Adipocyte (in vitro differentiated cells): Measurements from ENCODE around the gene CEMP1.
A peak's percentile ranks its signal among the peaks of the same experiment; 100 is the strongest.
"Not testable (repeated sequence)": the region's sequence is repeated elsewhere in the genome, so short reads cannot be mapped to it uniquely, and the experiment has no call there.

ENCODE experiments used
- DNase-seq: peaks from one replicate; pipeline ENCODE4 v3.0.0-alpha.2; 2015; ENCODE audit warnings: low read depth
- H3K27me3 ChIP-seq: replicated peaks from 2 replicates; pipeline ENCODE4 v1.7.0; 2013; ENCODE audit warnings: mild to moderate bottlenecking, low read length, moderate library complexity; ENCODE audit not compliant: control insufficient read depth, insufficient read depth
- H3K36me3 ChIP-seq: 2 replicates; pipeline ENCODE4 v1.7.0; 2013; ENCODE audit warnings: low read length, mild to moderate bottlenecking, moderate library complexity; ENCODE audit not compliant: control insufficient read depth, insufficient read depth, severe bottlenecking
- H3K4me1 ChIP-seq: 2 replicates; pipeline ENCODE4 v1.7.0; 2013; ENCODE audit warnings: mild to moderate bottlenecking, low read length, moderate library complexity; ENCODE audit not compliant: control insufficient read depth, insufficient read depth
- H3K4me3 ChIP-seq: 2 replicates; pipeline ENCODE4 v1.7.0; 2013; ENCODE audit warnings: mild to moderate bottlenecking, low read length, moderate library complexity
- H3K9ac ChIP-seq: 2 replicates; pipeline ENCODE4 v1.7.0; 2013; ENCODE audit warnings: mild to moderate bottlenecking, low read length, moderate library complexity
- H3K9me3 ChIP-seq: 2 replicates; pipeline ENCODE4 v1.7.0; 2013; ENCODE audit warnings: mild to moderate bottlenecking, low read length, moderate library complexity; ENCODE audit not compliant: control insufficient read depth

Gene CEMP1, protein sequence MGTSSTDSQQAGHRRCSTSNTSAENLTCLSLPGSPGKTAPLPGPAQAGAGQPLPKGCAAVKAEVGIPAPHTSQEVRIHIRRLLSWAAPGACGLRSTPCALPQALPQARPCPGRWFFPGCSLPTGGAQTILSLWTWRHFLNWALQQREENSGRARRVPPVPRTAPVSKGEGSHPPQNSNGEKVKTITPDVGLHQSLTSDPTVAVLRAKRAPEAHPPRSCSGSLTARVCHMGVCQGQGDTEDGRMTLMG

DNA sequence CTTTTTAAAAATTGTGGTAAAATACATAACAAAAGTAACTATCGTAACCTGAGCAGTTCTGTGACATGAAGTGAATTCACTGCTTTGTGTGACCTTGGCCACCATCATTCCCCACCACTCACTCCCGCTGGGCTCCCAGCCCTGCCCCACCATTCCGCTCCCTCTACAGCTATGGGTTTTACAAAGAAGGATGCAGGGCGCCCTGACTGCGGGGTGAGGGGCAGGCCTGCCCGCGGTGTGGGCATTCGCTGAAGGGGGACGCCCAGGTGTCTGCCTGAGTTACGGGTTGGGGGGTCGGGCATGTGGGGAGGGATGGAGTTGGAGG, at the start of gene CEMP1:
TSS of gene CEMP1 (minus strand) at position 38 of the 325 bp plus-strand sequence. CDS start 335 bp downstream, outside the sequence.
- peak within 1 kb of the TSS; percentile 88 for H3K4me3 ChIP-seq
- no peak for DNase-seq
- peaks cover 21% of the 10 kb centered on the region for H3K4me1 ChIP-seq
- peak within 1 kb of the TSS; percentile 91 for H3K9ac ChIP-seq
- peaks cover 38% of the 10 kb centered on the region for H3K36me3 ChIP-seq
- no peaks in the 10 kb centered on the region for H3K9me3 ChIP-seq
- no peaks in the 10 kb centered on the region for H3K27me3 ChIP-seq

DNA sequence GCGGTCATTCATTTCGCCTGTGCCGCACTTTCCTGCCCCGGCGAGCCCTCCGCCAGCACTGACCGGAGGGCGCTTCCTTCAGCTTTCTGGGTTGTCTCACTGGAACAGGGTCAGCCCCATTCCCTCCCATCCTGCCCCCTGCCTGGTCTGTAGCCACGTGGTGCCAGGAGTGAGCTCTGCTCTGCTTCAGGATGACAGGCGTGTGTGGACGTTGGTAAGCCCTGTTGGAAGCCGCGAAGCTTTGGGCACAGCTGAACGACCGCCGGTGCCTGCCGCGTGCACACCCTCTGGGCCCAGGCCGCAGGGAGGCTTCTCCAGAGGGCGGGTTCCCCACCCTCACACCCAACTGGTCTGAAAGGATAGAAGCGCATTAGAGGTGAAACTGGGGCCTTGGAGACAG, 49.6 kb upstream of the CEMP1 start:
- H3K4me3 ChIP-seq, H3K9me3 ChIP-seq, H3K36me3 ChIP-seq, H3K4me1 ChIP-seq, H3K27me3 ChIP-seq, DNase-seq, H3K9ac ChIP-seq: not testable (repeated sequence)

DNA sequence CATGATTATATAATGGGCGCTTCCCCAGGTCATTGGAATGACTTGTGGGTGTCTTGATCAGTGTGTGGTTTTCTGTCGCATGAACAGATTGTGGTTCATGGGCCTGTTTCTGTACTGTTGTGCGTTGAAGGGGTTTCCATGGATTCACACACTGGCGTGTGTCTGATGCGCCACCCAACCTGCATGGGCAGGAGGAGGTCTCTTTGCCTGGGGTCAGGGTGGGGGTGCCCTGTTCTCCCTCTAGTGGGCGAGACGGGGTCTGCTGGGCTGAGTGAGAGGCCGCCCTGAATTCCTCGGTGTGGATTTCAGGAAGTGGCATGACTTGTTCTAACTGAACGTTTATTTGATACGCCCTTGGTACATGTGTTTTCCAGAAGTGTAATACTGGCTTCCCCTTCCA, 48.9 kb upstream of the CEMP1 start:
- H3K4me1 ChIP-seq, H3K27me3 ChIP-seq, H3K4me3 ChIP-seq, H3K9ac ChIP-seq, H3K9me3 ChIP-seq, H3K36me3 ChIP-seq: not testable (repeated sequence)
- DNase-seq, result peak; percentile 2

DNA sequence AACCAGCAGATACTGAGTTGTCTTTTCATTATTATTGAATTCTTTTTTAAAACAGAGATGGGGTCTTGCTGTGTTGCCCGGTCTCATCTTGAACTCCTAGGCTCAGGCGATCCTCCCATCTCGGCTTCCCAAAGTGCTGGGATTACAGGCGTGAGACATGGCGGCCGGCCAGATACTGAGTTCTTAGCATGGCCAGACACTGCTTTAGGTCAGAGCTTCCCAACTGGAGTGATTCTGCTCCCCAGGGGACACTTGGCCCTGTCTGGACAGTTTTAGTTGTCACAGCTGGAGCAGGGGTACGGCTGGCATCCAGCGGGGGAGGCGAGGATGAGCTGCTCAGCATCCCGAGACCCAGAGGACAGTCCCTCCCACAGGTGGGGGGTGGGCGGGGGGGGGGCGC, 47.7 kb upstream of the CEMP1 start:
- H3K9ac ChIP-seq, DNase-seq, H3K36me3 ChIP-seq, H3K4me1 ChIP-seq, H3K9me3 ChIP-seq, H3K4me3 ChIP-seq, H3K27me3 ChIP-seq: not testable (repeated sequence)

DNA sequence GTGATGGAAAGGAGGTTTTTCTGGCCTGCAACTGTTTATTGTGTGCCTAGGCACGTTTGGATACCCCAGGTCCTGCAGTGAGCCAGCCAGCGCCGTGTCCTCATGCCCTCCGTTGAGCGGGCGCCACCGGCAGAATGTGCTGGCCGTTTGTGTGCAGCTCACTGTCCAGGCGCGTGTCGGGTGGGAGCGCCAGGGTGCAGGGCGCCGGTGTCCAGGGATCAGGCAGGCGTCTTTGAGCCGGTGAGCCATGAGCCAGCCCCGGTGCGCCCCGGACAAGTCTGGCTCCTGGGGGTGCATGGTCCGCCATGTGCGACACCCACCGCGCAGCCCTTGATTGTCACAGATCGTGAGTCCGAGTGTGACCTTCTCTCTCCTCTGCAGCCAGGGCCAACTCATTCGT, 45.8 kb upstream of the CEMP1 start:
- H3K27me3 ChIP-seq, DNase-seq, H3K9ac ChIP-seq, H3K4me3 ChIP-seq, H3K4me1 ChIP-seq, H3K9me3 ChIP-seq, H3K36me3 ChIP-seq: not testable (repeated sequence)

DNA sequence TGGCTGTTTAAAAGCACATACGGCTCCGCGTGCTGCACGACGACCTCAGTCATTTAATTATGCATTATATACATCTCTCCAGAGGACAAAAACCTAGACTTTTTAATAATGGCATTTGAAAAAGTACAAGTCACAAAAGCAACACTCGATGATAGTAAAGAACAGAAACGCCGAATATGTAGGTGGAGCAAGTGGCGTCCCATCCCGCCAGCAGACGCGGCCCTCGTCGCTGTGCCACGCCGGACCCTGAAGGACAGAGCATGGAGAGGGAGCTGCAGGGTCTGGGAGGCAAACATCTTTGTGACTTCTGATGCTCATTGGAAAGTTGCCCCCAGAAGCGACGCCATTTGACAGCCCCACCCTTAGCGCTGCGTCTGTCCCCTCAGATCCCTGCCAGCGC, 44.6 kb upstream of the CEMP1 start:
- H3K27me3 ChIP-seq, DNase-seq, H3K36me3 ChIP-seq, H3K4me1 ChIP-seq, H3K4me3 ChIP-seq, H3K9me3 ChIP-seq, H3K9ac ChIP-seq: not testable (repeated sequence)

DNA sequence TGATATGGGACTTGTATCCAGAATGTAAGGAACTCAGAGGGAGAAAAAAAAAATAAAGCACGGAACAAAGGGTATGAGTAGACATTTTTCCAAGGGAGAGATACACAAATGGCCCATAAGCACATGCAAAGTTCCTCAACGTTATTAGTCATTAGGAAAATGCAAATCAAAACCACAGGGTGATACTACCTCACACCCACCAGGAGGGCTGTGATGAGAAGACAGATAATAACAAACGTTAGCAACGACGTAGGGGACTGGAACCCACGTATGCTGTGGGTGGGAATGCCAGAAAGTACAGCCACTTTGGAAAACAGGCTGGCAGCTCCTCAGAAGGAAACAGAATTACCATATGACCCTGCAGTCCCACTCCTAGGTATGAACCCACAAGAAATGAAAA, 41.5 kb upstream of the CEMP1 start:
- H3K9ac ChIP-seq, H3K9me3 ChIP-seq, DNase-seq, H3K4me1 ChIP-seq, H3K27me3 ChIP-seq, H3K4me3 ChIP-seq, H3K36me3 ChIP-seq: not testable (repeated sequence)

DNA sequence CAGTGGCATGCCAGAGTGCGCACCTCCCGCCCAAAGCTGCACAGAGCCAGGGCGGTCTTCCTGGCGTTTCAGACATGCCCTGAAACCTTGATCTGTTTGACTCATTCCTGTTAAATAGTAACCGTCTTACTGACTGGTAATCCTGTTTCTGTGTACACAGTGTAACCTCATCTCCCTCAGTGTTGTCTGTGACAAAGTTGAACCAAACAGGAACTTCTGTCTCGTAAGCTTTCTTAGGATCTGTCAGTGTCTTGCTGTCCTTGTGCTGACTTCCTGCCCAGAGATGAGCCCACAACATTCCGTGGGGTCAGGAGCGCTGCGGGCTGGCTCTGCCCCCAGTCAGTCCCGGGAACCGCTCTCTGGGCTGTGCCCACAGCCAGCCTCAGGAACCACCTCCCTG, 37.4 kb upstream of the CEMP1 start:
- not testable (repeated sequence) for DNase-seq, H3K4me1 ChIP-seq, H3K27me3 ChIP-seq, H3K9me3 ChIP-seq, H3K36me3 ChIP-seq, H3K4me3 ChIP-seq, H3K9ac ChIP-seq

DNA sequence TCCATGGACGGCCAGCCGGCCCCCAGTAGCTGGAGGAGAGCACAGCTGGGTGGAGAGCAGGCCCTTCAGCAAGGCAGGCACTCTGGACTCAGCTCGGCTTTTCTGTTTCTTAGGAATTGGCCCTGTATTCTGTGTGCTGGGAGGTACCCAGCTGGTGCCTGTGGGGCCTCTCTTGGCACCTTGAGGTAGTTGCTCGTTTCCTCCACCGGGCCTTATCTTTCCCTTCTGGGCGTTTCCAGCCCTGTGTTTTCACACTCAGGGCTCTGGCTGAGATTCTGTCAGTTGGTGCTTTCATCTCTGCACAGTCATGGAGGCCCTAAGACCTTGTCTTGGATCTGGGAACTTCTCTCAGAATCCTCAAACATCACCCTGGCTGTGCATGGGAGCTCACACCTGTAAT, 36.3 kb upstream of the CEMP1 start:
- not testable (repeated sequence) for H3K9ac ChIP-seq, DNase-seq, H3K36me3 ChIP-seq, H3K4me3 ChIP-seq, H3K27me3 ChIP-seq, H3K4me1 ChIP-seq, H3K9me3 ChIP-seq

DNA sequence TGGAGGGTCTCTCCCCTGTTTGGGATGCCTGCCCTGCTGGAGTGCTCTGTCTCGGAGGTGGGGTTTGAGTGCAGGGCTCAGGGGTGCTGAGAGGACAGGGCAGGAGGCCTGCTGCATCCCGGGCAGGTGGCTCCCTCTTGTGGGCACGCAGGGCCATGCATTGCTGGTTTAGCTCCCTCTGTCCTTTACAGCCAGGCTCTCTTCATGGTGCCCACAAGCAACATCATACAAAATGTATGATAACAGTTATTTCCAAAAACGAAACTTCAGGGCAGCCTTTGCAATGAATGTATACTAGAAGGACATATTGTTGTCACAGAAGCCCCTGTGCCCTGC, 29.6 kb upstream of the CEMP1 start:
- H3K9ac ChIP-seq, H3K4me1 ChIP-seq, H3K4me3 ChIP-seq, H3K27me3 ChIP-seq, H3K9me3 ChIP-seq, H3K36me3 ChIP-seq, DNase-seq: not testable (repeated sequence)

DNA sequence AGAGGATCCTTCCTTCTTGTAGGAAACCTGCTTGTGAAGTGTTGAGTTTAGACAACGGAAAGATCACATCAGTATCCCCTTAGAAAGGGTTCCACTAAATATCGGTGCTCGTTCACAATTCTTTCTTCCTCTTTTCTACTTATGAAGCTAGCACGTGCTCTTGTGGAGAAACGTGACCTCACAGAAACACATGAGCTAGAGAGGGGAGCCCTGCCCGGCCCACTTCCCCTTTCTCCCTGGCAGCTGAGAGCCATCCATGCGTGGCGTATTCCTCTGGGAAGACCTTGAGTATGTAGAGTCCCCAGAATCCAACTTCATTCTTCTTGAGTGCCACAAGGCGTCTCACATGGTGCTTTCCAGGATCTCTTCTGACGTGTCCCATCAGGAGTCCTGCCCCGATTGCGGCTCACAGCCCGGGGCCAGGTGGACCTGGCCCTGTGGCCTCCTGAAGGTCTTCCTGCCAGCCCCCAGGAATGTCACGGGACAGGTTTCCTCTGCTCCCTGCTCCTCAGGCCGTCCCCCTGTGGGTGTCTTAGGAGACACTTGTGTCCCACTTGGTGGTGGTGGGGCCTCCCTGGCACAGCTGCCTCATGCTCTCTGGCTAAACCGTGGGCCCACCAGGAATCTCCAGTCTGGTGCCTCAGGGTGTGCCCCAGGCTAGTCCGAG, 29.1 kb upstream of the CEMP1 start:
- H3K9me3 ChIP-seq, H3K36me3 ChIP-seq, H3K4me3 ChIP-seq, DNase-seq, H3K4me1 ChIP-seq, H3K27me3 ChIP-seq, H3K9ac ChIP-seq: not testable (repeated sequence)

DNA sequence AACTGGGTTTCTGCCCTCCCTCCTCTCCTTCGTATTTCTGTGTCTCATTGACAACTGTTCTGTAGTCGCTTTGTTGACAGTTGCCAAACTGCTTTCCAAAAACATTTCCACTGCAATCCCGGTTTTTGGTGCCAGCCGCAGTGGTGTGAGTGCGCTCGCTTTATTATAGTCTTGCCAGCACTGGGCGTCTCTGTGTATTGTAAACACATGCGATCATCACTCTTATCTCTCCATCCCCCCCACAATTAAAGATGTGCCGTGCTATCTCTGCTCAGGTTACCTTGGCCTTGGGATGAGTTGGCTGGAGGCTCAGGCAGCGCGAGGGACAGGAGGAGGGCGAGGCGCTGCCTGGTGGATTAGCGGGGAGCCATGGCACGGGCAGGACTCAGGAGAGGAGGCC, 25.9 kb upstream of the CEMP1 start:
- H3K36me3 ChIP-seq, result not testable (repeated sequence)

More for the DNA sequence above, 25.9 kb upstream of the CEMP1 start:
- H3K9me3 ChIP-seq, H3K4me3 ChIP-seq, H3K9ac ChIP-seq, DNase-seq, H3K4me1 ChIP-seq, H3K27me3 ChIP-seq: not testable (repeated sequence)
